PC-9 (cell line): Measurements from ENCODE around the gene ZMYND15. TPM values are rescaled to one million over a fixed set of nuclear protein-coding genes. Genes with fewer than 3 reads are reported as not detected.

ENCODE experiments used
- BruUV-seq: library from RNA; stranded (reverse); fragments of 400-500 nt; replicated peaks from 2 replicates; lab custom pipeline; 2021; lab: Mats Ljungman, UMichigan
- CTCF ChIA-PET: fragments of 300-600 bp; sonication (Branson Sonifier 250); formaldehyde crosslinking; loops from one replicate; lab custom pipeline; 2022; ENCODE audit warnings: antibody characterized with exemption; lab: Charles Lee
- POLR2A ChIA-PET: fragments of 300-600 bp; sonication (Branson Sonifier 250); formaldehyde crosslinking; loops from one replicate; lab custom pipeline; 2022; ENCODE audit warnings: antibody characterized with exemption; ENCODE audit not compliant: unreplicated experiment; lab: Charles Lee
- DNase-seq, 2 experiments: peaks; one replicate each; pipeline versions ENCODE4 v3.0.0 to v3.0.0-alpha.2; 2015 to 2022; ENCODE audit warnings: mixed read lengths in 1 of 2
- H2AFZ ChIP-seq: fragments of 200-600 bp; sonication (generic); 2 replicates; pipeline ENCODE4 v1.8.1; 2017; ENCODE audit warnings: antibody characterized with exemption
- H3F3A ChIP-seq: fragments of 200-600 bp; sonication (generic); 2 replicates; pipeline ENCODE4 v1.8.1; 2017; ENCODE audit warnings: antibody characterized with exemption, mild to moderate bottlenecking, low read depth; ENCODE audit not compliant: insufficient read depth
- H3K27ac ChIP-seq: fragments of 200-600 bp; sonication (generic); 2 replicates; pipeline ENCODE4 v1.6.1; 2016; ENCODE audit warnings: mixed run types
- H3K27me3 ChIP-seq: fragments of 200-600 bp; sonication (generic); 2 replicates; pipeline ENCODE4 v1.6.1; 2016; ENCODE audit warnings: low read depth, mixed run types; ENCODE audit not compliant: insufficient read depth
- H3K36me3 ChIP-seq: fragments of 200-600 bp; sonication (generic); 2 replicates; pipeline ENCODE4 v1.6.1; 2016; ENCODE audit warnings: low read depth, mixed run types
- H3K4me1 ChIP-seq: fragments of 200-600 bp; sonication (generic); replicated peaks from 2 replicates; pipeline ENCODE4 v1.6.1; 2016; ENCODE audit warnings: mixed run types; ENCODE audit not compliant: insufficient read depth
- H3K4me2 ChIP-seq: fragments of 200-600 bp; sonication (generic); 2 replicates; pipeline ENCODE4 v1.6.1; 2017; ENCODE audit warnings: mixed run types
- H3K4me3 ChIP-seq: fragments of 200-600 bp; sonication (generic); 2 replicates; pipeline ENCODE4 v1.6.1; 2016; ENCODE audit warnings: mixed run types
- H3K79me2 ChIP-seq: fragments of 200-600 bp; sonication (generic); 2 replicates; pipeline ENCODE4 v1.6.1; 2017; ENCODE audit warnings: low read depth, mixed run types
- H3K9me2 ChIP-seq: fragments of 200-600 bp; sonication (generic); 2 replicates; pipeline ENCODE4 v1.8.1; 2017; ENCODE audit warnings: mild to moderate bottlenecking; ENCODE audit not compliant: insufficient read depth
- H3K9me3 ChIP-seq: fragments of 200-600 bp; sonication (generic); 2 replicates; pipeline ENCODE4 v1.8.1; 2016; ENCODE audit warnings: low read depth; ENCODE audit not compliant: insufficient read depth
- H4K20me1 ChIP-seq: fragments of 200-600 bp; sonication (generic); 2 replicates; pipeline ENCODE4 v1.8.1; 2017; ENCODE audit not compliant: insufficient read depth
- CTCF ChIP-seq: fragments of 200-600 bp; sonication (generic); conservative IDR thresholded peaks from 2 replicates; pipeline ENCODE4 v1.6.1; 2017; ENCODE audit warnings: mixed run types, antibody characterized with exemption, mild to moderate bottlenecking, moderate library complexity
- EZH2 ChIP-seq: fragments of 200-600 bp; sonication (generic); IDR thresholded peaks from 2 replicates; pipeline ENCODE4 v1.8.0; 2017; ENCODE audit warnings: antibody characterized with exemption, low read depth
- intact Hi-C: fragments of 100-400 bp; cut with micrococcal nuclease; formaldehyde crosslinking; loops from one replicate; pipeline ENCODE4 v1.10.0; 2022; ENCODE audit not compliant: unreplicated experiment
- total RNA-seq: library from RNA; stranded (reverse); gene quantifications from 2 replicates; pipeline ENCODE4 v1.2.3, GENCODE V29; 2021

Gene ZMYND15
- total RNA-seq, 1 experiment from 2014 or later: 2.3 TPM

DNA sequence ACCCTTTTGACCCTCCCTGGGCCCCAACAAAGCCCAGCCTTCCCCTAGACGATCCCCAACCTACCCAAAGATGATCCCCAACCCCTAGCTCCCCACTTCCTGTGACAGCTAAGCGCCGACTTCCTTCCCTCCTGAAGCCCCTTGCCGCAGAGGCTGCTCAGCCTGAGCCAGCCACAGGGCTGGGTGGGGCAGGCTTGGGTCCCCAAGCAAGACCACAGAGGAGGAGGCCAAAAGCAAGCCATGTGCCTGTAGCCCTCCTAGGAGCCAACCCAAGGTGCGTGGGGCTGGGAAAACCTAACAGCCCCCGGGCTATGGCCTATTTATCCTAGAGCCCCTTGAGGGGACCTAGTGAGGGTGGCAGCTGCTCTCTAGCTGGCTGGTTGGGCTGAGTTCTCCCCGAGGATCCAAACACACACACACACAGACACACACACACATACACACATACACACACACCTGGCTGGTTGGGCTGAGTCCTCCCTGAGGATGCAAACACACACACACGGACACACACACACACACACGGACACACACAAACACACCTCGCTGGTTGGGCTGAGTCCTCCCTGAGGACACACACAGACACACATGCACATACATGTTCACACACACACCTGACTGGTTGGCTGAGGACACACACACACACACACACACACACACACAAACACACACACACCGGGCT lies 24.4 kb upstream of the ZMYND15 start:
- TF ChIP-seq CTCF (no peak), EZH2 (no peak)
- intact Hi-C loops: no loop called here
- DNase-seq: no peak
- Histone ChIP-seq H3K9me2 (no peaks in the 10 kb centered on the region), H3F3A (peaks cover 13% of the 10 kb centered on the region; the same call in 1 of the 2 replicates), H3K36me3 (no peaks in the 10 kb centered on the region), H3K4me2 (no peak overlapping the region), H3K4me1 (peaks cover 13% of the 10 kb centered on the region), H3K9me3 (no peaks in the 10 kb centered on the region), H3K4me3 (no peak overlapping the region), H3K27ac (no peak overlapping the region), H2AFZ (no peak overlapping the region), H3K27me3 (no peaks in the 10 kb centered on the region), H4K20me1 (no peaks in the 10 kb centered on the region), H3K79me2 (no peaks in the 10 kb centered on the region; the same call in 1 of the 2 replicates)
- ChIA-PET POLR2A (no interaction called here), CTCF (no interaction called here)
- no TSS peak for BruUV-seq

GRCh38 chr17:4716081-4716480 lies 23.6 kb upstream of the ZMYND15 start:
- TF ChIP-seq EZH2: no peak
- no peak for TF ChIP-seq CTCF
- CTCF ChIA-PET: no interaction called here
- Histone ChIP-seq H3F3A (peaks cover 14% of the 10 kb centered on the region), H3K9me2 (no peaks in the 10 kb centered on the region), H3K27me3 (no peaks in the 10 kb centered on the region), H3K79me2 (no peaks in the 10 kb centered on the region; the same call in 1 of the 2 replicates), H3K4me1 (peaks cover 14% of the 10 kb centered on the region), H3K27ac (no peak overlapping the region), H2AFZ (no peak overlapping the region), H3K4me2 (no peak overlapping the region), H3K9me3 (no peaks in the 10 kb centered on the region), H3K36me3 (no peaks in the 10 kb centered on the region), H3K4me3 (no peak overlapping the region), H4K20me1 (no peaks in the 10 kb centered on the region)
- POLR2A ChIA-PET: no interaction called here
- intact Hi-C loops: no loop called here
- BruUV-seq: no TSS peak
- DNase-seq: no peak

- Histone ChIP-seq H2AFZ (no peak overlapping the region), H3K27me3 (no peaks in the 10 kb centered on the region), H3K4me2 (no peak overlapping the region), H3K4me1 (peaks cover 19% of the 10 kb centered on the region), H3K79me2 (no peaks in the 10 kb centered on the region), H3K9me3 (no peaks in the 10 kb centered on the region), H3K36me3 (no peaks in the 10 kb centered on the region), H3K27ac (no peak overlapping the region), H3K9me2 (no peaks in the 10 kb centered on the region), H4K20me1 (no peaks in the 10 kb centered on the region), H3K4me3 (no peak overlapping the region), H3F3A (peaks cover 28% of the 10 kb centered on the region)
- no TSS peak for BruUV-seq
- POLR2A ChIA-PET: no interaction called here
- CTCF ChIA-PET: no interaction called here
- TF ChIP-seq EZH2 (no peak), CTCF (no peak)
- intact Hi-C loops: no loop called here
- no peak for DNase-seq
Observed at GRCh38 chr17:4717791-4718190, 21.8 kb upstream of the ZMYND15 start.
